ENCODE measurements around the gene HACE1. TPM values are rescaled to one million over a fixed set of nuclear protein-coding genes. Genes with fewer than 3 reads are reported as not detected.

The HACE1 gene
- total RNA-seq, 2 donors from 2014 or later, result 13.5 to 16.6 TPM

- H3K27me3 ChIP-seq, result no peaks in the 10 kb centered on the region
- no peaks in the 10 kb centered on the region for H3K9me3 ChIP-seq
- TF ChIP-seq CTCF (IDR thresholded peaks at IDR 0.05), result peak in 2 of 7 experiments; percentile 14 to 23
- TF ChIP-seq POLR2A (IDR thresholded peaks at IDR 0.05), result no peak
- intact Hi-C loops (cut with DNase I), result no loop called here
- H3K4me1 ChIP-seq, result no peaks in the 10 kb centered on the region
- no peak overlapping the region for H3K4me3 ChIP-seq
- ATAC-seq (no peak), DNase-seq (no peak)
- 64 to 68% methylated on average over 5 of the region's 5 CpGs for WGBS, 2 donors
- H3K36me3 ChIP-seq (replicated peaks in 1 of 2; ENCODE audit: insufficient read depth in 1 of 2, low read depth in 2 of 2), result no peaks in the 10 kb centered on the region
- no peak overlapping the region for H3K27ac ChIP-seq
Measured at GRCh38 chr6:104896914-104897313, 37.2 kb upstream of the HACE1 start.

- Histone ChIP-seq H3K4me1 (no peaks in the 10 kb centered on the region), H3K36me3 (replicated peaks in 1 of 2; ENCODE audit: insufficient read depth in 1 of 2, low read depth in 2 of 2) (no peaks in the 10 kb centered on the region), H3K27ac (no peak overlapping the region), H3K9me3 (no peaks in the 10 kb centered on the region), H3K4me3 (no peak overlapping the region), H3K27me3 (no peaks in the 10 kb centered on the region)
- TF ChIP-seq POLR2A (IDR thresholded peaks at IDR 0.05) (no peak), CTCF (IDR thresholded peaks at IDR 0.05) (no peak)
- DNase-seq (no peak), ATAC-seq (no peak)
- 55 to 68% methylated on average over 3 of the region's 3 CpGs for whole genome bisulfite sequencing, 2 donors
- intact Hi-C loops (cut with DNase I), result no loop called here
Measured at GRCh38 chr6:104888066-104888465, 28.3 kb upstream of the HACE1 start.

GRCh38 chr6:104887350-104887749, 27.6 kb upstream of the HACE1 start:
- no peak for DNase-seq
- H3K4me1 ChIP-seq, result no peaks in the 10 kb centered on the region
- TF ChIP-seq CTCF (IDR thresholded peaks at IDR 0.05) (no peak), POLR2A (IDR thresholded peaks at IDR 0.05) (no peak)
- H3K27ac ChIP-seq, result no peak overlapping the region
- no peak for ATAC-seq
- intact Hi-C loops (cut with DNase I), result no loop called here
- WGBS, 2 donors, result 50 to 55% methylated on average over 7 of the region's 7 CpGs
- no peaks in the 10 kb centered on the region for H3K27me3 ChIP-seq
- no peaks in the 10 kb centered on the region for H3K36me3 ChIP-seq (replicated peaks in 1 of 2; ENCODE audit: insufficient read depth in 1 of 2, low read depth in 2 of 2)
- H3K9me3 ChIP-seq, result no peaks in the 10 kb centered on the region
- no peak overlapping the region for H3K4me3 ChIP-seq

- H3K4me3 ChIP-seq, result no peak overlapping the region
- H3K27me3 ChIP-seq, result no peaks in the 10 kb centered on the region
- TF ChIP-seq CTCF (IDR thresholded peaks at IDR 0.05), result no peak
- TF ChIP-seq POLR2A (IDR thresholded peaks at IDR 0.05), result no peak
- intact Hi-C loops (cut with DNase I), result no loop called here
- ATAC-seq, result no peak
- no peaks in the 10 kb centered on the region for H3K36me3 ChIP-seq (replicated peaks in 1 of 2; ENCODE audit: insufficient read depth in 1 of 2, low read depth in 2 of 2)
- no peaks in the 10 kb centered on the region for H3K9me3 ChIP-seq
- WGBS, 2 donors, result 56 to 61% methylated on average over 2 to 19 of the region's 19 CpGs
- no peak for DNase-seq
- no peaks in the 10 kb centered on the region for H3K4me1 ChIP-seq
- no peak overlapping the region for H3K27ac ChIP-seq
Measured at GRCh38 chr6:104885518-104886043, 25.9 kb upstream of the HACE1 start.

- DNase-seq, result no peak
- Histone ChIP-seq H3K27me3 (no peaks in the 10 kb centered on the region), H3K4me3 (no peak overlapping the region), H3K36me3 (replicated peaks in 1 of 2; ENCODE audit: insufficient read depth in 1 of 2, low read depth in 2 of 2) (no peaks in the 10 kb centered on the region), H3K27ac (no peak overlapping the region), H3K9me3 (no peaks in the 10 kb centered on the region), H3K4me1 (no peaks in the 10 kb centered on the region)
- TF ChIP-seq POLR2A (IDR thresholded peaks at IDR 0.05), result no peak
- no peak for TF ChIP-seq CTCF (IDR thresholded peaks at IDR 0.05)
- no peak for ATAC-seq
- intact Hi-C loops (cut with DNase I), result no loop called here
- 42 to 51% methylated on average over 9 to 12 of the region's 12 CpGs for WGBS, 2 donors
Measured at GRCh38 chr6:104884867-104885517, 25.3 kb upstream of the HACE1 start.

All from body of pancreas (tissue), 4 donors.